Panc1 (cell line): ENCODE results near the gene TPD52L1. TPM values are rescaled to one million over a fixed set of nuclear protein-coding genes. Genes with fewer than 3 reads are reported as not detected.

Experiments used
- ATAC-seq: fragments of 200-7000 bp; cut with Tn5 transposase; 2 replicates; pipeline ENCODE4 v1.9.1; 2020; ENCODE audit warnings: mild to moderate bottlenecking, moderate library complexity
- BruUV-seq: library from RNA; stranded (reverse); fragments of 400-500 nt; replicated peaks from 2 replicates; lab custom pipeline; 2021; lab: Mats Ljungman, UMichigan
- CTCF ChIA-PET: fragments of 300-600 bp; sonication (Branson Sonifier 250); formaldehyde crosslinking; loops from one replicate; lab custom pipeline; 2022; ENCODE audit warnings: antibody characterized with exemption; lab: Charles Lee
- POLR2A ChIA-PET: fragments of 300-600 bp; sonication (Branson Sonifier 250); formaldehyde crosslinking; loops from one replicate; lab custom pipeline; 2022; ENCODE audit warnings: antibody characterized with exemption; lab: Charles Lee
- DNase-seq: peaks from one replicate; pipeline ENCODE4 v3.0.0-alpha.2; 2010; ENCODE audit warnings: low read depth, low spot score
- H3K27ac ChIP-seq: 2 replicates; pipeline ENCODE4 v1.5.1; 2011; ENCODE audit warnings: mild to moderate bottlenecking, low read length, inconsistent platforms
- H3K27me3 ChIP-seq: fragments of 200-500 bp; sonication (Bioruptor generic); 2 replicates; pipeline ENCODE4 v1.6.0; 2014; ENCODE audit warnings: low read length, inconsistent platforms; ENCODE audit not compliant: control insufficient read depth, insufficient read depth
- H3K36me3 ChIP-seq: fragments of 200-500 bp; sonication (Bioruptor generic); 2 replicates; pipeline ENCODE4 v1.5.1; 2014; ENCODE audit warnings: inconsistent platforms, mild to moderate bottlenecking, low read length, moderate library complexity; ENCODE audit not compliant: control insufficient read depth, insufficient read depth
- H3K4me1 ChIP-seq: 2 replicates; pipeline ENCODE4 v1.5.1; 2011; ENCODE audit warnings: inconsistent platforms, mild to moderate bottlenecking, low read length, moderate library complexity; ENCODE audit not compliant: control insufficient read depth, insufficient read depth
- H3K4me3 ChIP-seq, 2 experiments: 2 replicates each; pipeline ENCODE4 v1.5.1; 2011 to 2012; ENCODE audit warnings: low read depth in 2 of 2, low read length in 2 of 2, mild to moderate bottlenecking in 2 of 2, inconsistent platforms in 1 of 2, moderate library complexity in 1 of 2
- H3K9me3 ChIP-seq: fragments of 200-500 bp; sonication (Bioruptor generic); 2 replicates; pipeline ENCODE4 v1.5.1; 2014; ENCODE audit warnings: low read depth, mild to moderate bottlenecking, inconsistent platforms, low read length, moderate library complexity; ENCODE audit not compliant: control insufficient read depth, insufficient read depth
- CTCF ChIP-seq: fragments of 450-650 bp; IDR thresholded peaks from 2 replicates; pipeline ENCODE4 v1.5.1; 2017; ENCODE audit warnings: mild to moderate bottlenecking
- POLR2AphosphoS5 ChIP-seq: IDR thresholded peaks from 2 replicates; pipeline ENCODE4 v1.6.1; 2012; ENCODE audit warnings: mild to moderate bottlenecking, low read depth, low read length, moderate library complexity
- REST ChIP-seq, 2 experiments: IDR thresholded peaks; 2 replicates each; pipeline ENCODE4 v1.6.1; 2011 to 2012; ENCODE audit warnings: low read depth in 2 of 2, control low read depth in 1 of 2, low read length in 1 of 2, mild to moderate bottlenecking in 1 of 2, moderate library complexity in 1 of 2; ENCODE audit not compliant: insufficient read depth in 1 of 2
- SIN3A ChIP-seq: IDR thresholded peaks from 2 replicates; pipeline ENCODE4 v1.6.1; 2012; ENCODE audit warnings: low read depth, mild to moderate bottlenecking, low read length, moderate library complexity, borderline replicate concordance; ENCODE audit not compliant: insufficient read depth
- TCF7L2 ChIP-seq: IDR thresholded peaks from 2 replicates; pipeline ENCODE4 v1.6.1; 2011; ENCODE audit warnings: mild to moderate bottlenecking, low read depth, low read length, inconsistent platforms
- in situ Hi-C: cut with HindIII; loops from 2 replicates; pipeline ENCODE4 v1.10.0; 2016; ENCODE audit warnings: low sequenced_read_pairs, low pct_unique_long_range_greater_than_20kb
- intact Hi-C: fragments of 100-400 bp; cut with micrococcal nuclease; formaldehyde crosslinking; loops from one replicate; pipeline ENCODE4 v1.10.0; 2022; ENCODE audit not compliant: unreplicated experiment
- total RNA-seq: library from RNA; stranded (reverse); gene quantifications from one replicate; pipeline ENCODE4 v1.2.1, GENCODE V29; 2021; ENCODE audit not compliant: unreplicated experiment

The TPD52L1 gene
- total RNA-seq, 1 experiment from 2014 or later: 2.9 TPM

GRCh38 chr6:125227244-125227643 lies 73.7 kb downstream of the TPD52L1 start:
- Histone ChIP-seq H3K27ac (no peak overlapping the region), H3K27me3 (peaks cover 10% of the 10 kb centered on the region; the same call in 1 of the 2 replicates), H3K4me3 (no peak overlapping the region), H3K9me3 (no peaks in the 10 kb centered on the region), H3K4me1 (no peaks in the 10 kb centered on the region), H3K36me3 (no peaks in the 10 kb centered on the region)
- no peak for ATAC-seq
- DNase-seq: no peak
- BruUV-seq: no TSS peak
- intact Hi-C loops: no loop called here
- in situ Hi-C loops: no loop called here
- TF ChIP-seq SIN3A (no peak), REST (IDR thresholded peaks at IDR 0.05; ENCODE audit: insufficient read depth in 1 of 2, low read depth in 2 of 2, low read length in 1 of 2) (no peak), POLR2AphosphoS5 (no peak), CTCF (no peak), TCF7L2 (no peak)
- ChIA-PET POLR2A (no interaction called here), CTCF (no interaction called here)

- ChIA-PET POLR2A (no interaction called here), CTCF (no interaction called here)
- TF ChIP-seq REST (IDR thresholded peaks at IDR 0.05; ENCODE audit: insufficient read depth in 1 of 2, low read depth in 2 of 2, low read length in 1 of 2) (no peak), POLR2AphosphoS5 (no peak), CTCF (no peak), SIN3A (no peak), TCF7L2 (no peak)
- H3K27me3 ChIP-seq: peaks cover 10% of the 10 kb centered on the region; the same call in 1 of the 2 replicates
- in situ Hi-C loops: no loop called here
- no peak overlapping the region for H3K27ac ChIP-seq
- H3K4me3 ChIP-seq: no peak overlapping the region
- no peaks in the 10 kb centered on the region for H3K36me3 ChIP-seq
- ATAC-seq (no peak), DNase-seq (no peak)
- intact Hi-C loops: no loop called here
- no peaks in the 10 kb centered on the region for H3K9me3 ChIP-seq
- no peaks in the 10 kb centered on the region for H3K4me1 ChIP-seq
- BruUV-seq: no TSS peak
Observed at GRCh38 chr6:125228981-125229479, 75.5 kb downstream of the TPD52L1 start.
